A549 treated with AZD9567 at 1 μM for 4 hours (cell line): Measurements from ENCODE around the gene KCNK16. TPM values are rescaled to one million over a fixed set of nuclear protein-coding genes. Genes with fewer than 3 reads are reported as not detected.

ENCODE experiments used
- total RNA-seq: library from RNA; stranded (reverse); fragments of 200-300 nt; extraction: Qiagen RNA extraction; gene quantifications from 5 replicates; pipeline ENCODE4 v1.2.3, GENCODE V29; 2022; ENCODE audit not compliant: insufficient read depth

Gene KCNK16
- not detected in 5 replicates for total RNA-seq

GRCh38 chr6:39322306-39322850 lies at the start of gene KCNK16:
Gene KCNK16 (minus strand): TSS chr6:39322702. CDS start chr6:39322540, 162 bp downstream.

DNA sequence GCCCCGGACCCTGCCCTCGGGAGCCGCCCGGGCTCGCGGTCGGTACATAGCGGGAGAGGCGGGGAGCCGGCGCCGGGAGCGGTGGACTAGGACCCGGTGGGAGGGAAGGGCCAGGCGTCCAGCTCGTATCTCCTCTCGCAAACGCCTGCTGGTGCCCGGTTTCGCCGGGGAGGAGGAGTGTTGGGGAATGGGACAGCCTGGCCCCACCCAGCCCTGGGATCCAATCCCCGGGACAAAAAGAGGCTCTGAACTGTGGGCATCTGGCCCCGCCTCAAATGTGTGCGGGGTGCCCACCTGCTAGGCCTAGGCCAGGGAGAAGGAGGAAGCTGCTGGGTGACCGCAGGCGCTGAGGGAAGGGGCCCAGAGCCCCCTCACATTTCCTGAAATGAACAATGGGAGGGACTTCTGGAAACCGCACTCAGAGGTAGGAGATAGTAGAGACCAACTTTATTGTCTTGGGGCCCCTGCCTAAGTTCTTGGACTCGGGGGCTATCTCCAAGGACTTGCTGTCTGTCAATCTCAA lies 8.2 kb downstream of the KCNK16 start, which contains the start of gene KCNK17:
TSS of gene KCNK17 (minus strand) at position 147 of the 523 bp plus-strand sequence. CDS start at position 48, 99 bp downstream.

Other genes starting within 250 kb of the KCNK16 start
- 3.9 to 6.8 TPM (median 6.1 TPM) in 5 replicates for gene SAYSD1, start 207.5 kb downstream of the KCNK16 start, total RNA-seq
- 1.2 to 1.5 TPM (median 1.3 TPM) in 5 replicates for gene KCNK5, start 93.2 kb downstream of the KCNK16 start, total RNA-seq
- not detected in 5 replicates for gene KCNK17, start 8.3 kb downstream of the KCNK16 start, total RNA-seq